Measurements from ENCODE around the gene KIDINS220. TPM values are rescaled to one million over a fixed set of nuclear protein-coding genes. Genes with fewer than 3 reads are reported as not detected.

KIDINS220 gene
- polyA plus RNA-seq, 3 donors = 83.9 to 103 (median 88.5) TPM

DNA sequence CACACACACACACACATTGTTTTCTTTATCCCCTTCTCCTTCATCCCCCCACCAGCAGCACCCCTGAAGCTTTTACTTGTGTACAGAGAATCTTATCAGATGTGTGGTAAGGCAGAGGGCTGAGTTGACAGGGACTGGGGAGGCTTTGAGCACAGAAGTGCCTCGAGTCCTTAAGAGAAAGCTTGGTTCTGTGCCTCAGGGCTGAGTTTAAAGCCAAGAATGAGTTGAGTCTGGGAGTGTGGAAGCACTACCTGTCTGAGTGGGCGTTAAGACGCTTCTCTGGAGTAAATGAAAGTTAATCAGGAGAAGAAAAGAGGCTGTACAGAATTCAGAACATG is 152.9 kb downstream of the KIDINS220 start:
- peak in 2 of 11 donors; percentile 27 to 38 for DNase-seq (ENCODE audit: extremely low read depth in 1 of 11, low read depth in 9 of 11, low spot score in 4 of 11)

DNA sequence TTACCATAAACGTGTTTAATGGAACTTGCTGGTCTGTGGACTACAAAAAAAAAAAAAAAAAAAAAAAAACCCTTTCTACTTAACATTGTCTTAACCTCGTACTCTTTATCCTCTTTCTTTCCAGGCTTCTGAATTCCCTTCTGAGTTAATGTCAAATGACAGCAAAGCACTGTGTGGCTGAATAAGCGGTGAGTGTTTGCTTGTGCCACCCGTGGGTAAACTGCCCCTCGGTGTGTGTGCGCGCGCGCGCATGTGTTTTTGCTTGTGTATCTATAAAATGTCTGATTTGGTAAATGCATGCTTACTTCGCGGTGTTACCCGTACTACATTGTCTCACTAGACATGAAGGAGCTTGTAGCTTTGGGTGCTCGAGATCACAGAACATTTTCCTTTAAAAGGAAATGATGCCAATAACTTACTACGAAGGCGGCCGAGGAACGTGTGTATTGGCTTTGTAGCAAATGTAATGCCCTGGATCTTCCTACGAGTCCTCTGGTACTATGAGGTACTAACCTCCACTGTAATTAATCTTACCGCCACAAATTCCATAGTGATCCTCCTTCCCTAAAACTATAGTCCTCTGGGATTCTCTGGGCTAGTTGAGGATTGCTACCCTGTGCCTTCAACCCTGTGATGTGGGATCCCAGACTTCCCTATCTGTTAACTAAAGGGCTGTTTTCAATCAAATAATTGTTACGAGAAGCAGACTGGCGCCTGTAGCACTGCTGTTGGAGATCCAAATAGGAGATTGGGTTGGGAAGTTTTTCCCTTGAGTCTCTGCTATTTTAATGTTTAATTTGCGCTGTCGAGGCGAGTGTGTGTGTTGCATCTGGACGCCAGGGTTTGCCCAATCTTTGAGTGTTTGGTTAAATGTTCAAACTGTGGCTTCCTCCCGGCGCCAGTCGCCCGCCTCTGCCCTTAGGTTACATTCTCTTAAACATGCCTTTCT is 154.4 kb downstream of the KIDINS220 start:
- DNase-seq (ENCODE audit: extremely low read depth in 1 of 11, low read depth in 9 of 11, low spot score in 4 of 11) = peak in 3 of 11 donors; percentile 30 to 56 (median 31)

DNA sequence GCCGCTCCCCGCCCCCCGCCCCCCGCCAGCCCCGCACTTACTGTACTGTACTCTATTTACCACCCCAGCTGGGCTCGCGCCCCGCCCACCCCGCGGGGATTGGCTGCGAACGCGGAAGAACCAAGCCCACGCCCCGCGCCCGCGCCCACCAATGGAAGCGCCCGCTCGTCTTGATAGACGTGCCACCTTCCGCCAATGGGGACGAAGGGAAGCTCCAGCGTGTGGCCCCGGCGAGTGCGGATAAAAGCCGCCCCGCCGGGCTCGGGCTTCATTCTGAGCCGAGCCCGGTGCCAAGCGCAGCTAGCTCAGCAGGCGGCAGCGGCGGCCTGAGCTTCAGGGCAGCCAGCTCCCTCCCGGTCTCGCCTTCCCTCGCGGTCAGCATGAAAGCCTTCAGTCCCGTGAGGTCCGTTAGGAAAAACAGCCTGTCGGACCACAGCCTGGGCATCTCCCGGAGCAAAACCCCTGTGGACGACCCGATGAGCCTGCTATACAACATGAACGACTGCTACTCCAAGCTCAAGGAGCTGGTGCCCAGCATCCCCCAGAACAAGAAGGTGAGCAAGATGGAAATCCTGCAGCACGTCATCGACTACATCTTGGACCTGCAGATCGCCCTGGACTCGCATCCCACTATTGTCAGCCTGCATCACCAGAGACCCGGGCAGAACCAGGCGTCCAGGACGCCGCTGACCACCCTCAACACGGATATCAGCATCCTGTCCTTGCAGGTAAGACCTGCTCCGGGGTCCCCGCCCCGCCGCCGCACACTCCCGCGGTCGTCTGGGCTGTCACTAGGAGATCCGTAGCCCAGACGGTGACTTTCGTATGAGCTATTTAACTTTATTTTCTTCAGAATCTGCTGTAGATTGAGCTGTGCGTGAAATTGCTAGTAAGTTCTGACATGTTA is 155.4 kb downstream of the KIDINS220 start, which contains the start of gene ID2:
Gene ID2, plus strand, starts transcription at position 271 of the 907 bp plus-strand sequence. Its CDS starts 110 bp downstream, at position 381.
- peak; percentile 96 to 100 (median 99) for DNase-seq (ENCODE audit: extremely low read depth in 1 of 11, low read depth in 9 of 11, low spot score in 4 of 11)

DNA sequence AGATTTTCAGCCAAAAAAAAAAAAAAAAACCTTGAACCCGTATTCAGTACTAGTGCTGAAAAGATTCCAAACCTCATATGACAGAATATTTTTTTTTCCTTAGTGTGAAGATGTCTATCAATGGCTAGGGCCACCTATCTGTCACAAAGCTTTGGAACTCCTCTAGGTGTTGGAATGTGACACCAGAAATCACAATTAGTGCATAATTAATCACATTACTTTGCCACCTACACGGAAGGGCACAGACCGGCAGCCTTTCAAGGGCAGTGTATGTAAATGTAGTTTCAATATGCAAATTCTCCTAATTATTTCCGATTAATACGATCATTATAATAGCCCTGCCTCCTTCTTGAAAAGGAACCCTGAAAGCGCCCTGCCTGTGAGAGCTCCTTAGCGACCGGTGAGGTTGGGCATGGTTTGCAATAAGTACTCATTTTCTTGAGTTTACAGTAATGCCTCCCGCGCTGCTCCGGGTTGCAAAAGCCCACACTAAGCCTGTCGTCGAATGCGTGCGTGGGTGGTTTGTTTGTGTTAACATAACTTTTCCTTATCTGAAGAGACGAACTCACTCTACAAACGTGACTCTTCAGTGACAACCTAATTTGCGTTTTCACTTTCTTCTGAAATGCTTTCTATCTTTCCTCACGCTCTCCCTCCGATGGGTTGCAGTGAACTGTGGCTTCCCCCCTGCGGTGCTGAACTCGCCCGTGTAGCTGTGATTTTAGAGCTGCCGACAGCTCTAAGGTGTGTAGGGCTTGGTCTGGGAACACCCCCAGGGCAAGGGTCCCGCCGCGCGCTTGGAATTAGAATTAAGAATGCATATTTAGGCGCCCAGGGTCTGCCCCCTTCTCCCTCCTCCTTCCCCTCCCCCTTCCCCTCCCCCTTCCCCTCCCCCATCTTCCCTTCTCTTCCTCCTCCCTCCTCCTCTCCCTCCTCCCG is 156.3 kb downstream of the KIDINS220 start:
- DNase-seq (ENCODE audit: extremely low read depth in 1 of 11, low read depth in 9 of 11, low spot score in 4 of 11) = peak in 9 of 11 donors; percentile 42 to 74 (median 61)

DNA sequence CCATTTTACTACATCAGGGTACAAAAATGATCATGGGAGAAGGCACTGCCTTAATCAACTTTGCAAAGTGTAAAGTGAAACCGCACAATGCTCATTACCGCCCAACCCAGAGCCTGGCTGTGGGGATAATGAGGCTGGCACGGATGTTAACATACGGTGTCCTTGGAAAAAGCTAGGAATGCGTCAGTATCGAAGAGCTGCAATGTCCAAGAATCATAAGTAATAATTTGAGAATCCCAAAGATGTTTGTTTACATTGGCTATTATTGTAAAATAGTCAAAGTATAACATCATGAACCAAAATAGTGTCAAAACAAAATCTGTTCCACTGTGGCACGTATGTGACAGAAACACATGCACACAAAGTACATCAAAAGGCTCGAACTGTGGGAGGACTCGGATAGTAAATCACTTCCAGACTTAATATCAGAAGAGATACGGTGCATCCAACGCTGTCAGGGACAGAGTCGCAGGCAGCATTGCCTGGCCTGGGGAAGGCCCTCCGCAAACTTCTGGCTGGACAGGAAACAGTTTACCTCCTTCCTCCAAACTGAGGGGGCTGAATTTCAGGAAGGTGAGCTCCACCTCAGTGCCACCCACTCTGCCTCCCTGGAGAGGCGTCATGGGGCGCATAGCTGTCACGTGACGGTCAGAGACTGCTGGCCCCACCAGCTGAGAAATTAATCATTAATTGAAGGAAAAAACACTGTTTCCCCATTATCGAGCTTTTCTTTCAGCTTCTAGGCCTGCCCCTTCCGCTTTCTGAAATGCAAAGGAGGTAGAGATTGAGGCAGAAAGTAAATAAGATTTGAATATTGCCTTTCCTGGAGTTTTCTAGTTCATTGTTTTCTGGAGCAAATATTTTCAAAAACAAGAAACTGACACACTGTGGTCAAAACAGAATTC is 157.3 kb downstream of the KIDINS220 start:
- DNase-seq (ENCODE audit: extremely low read depth in 1 of 11, low read depth in 9 of 11, low spot score in 4 of 11) = peak in 10 of 11 donors; percentile 45 to 83 (median 56)

DNA sequence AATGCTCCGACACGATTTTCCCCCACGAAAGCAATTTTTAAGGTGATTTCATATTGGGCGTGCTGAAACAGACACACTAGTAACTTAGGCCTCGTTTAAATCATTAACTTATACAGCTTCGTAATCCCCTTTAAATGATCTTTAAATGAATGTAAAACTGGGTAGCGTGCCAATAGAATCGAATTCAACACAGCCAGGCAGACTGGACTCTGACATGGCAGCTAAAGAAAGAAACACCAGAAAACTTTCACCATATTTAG is 157.9 kb downstream of the KIDINS220 start:
- peak in 1 of 11 donors; percentile 28 for DNase-seq (ENCODE audit: extremely low read depth in 1 of 11, low read depth in 9 of 11, low spot score in 4 of 11)

Other genes starting within 250 kb of the KIDINS220 start
- gene ID2, start 155.6 kb downstream of the KIDINS220 start, polyA plus RNA-seq (ENCODE audit: insufficient read length in 3 of 3) = 100 to 1,000 TPM; 284 to 313 (median 296) TPM
- gene MBOAT2, start 166.1 kb upstream of the KIDINS220 start, polyA plus RNA-seq (ENCODE audit: insufficient read length in 3 of 3) = 10 to 100 TPM; 57.4 to 72.9 (median 69.2) TPM